Stimulated activated CD4-positive, alpha-beta T cell treated with anti-CD3 and anti-CD28 coated beads, TNF-alpha, amount 100 ng/mL, for 1 hour (primary cell): ENCODE results near the gene IAPP.
"Not testable (repeated sequence)": the region's sequence is repeated elsewhere in the genome, so short reads cannot be mapped to it uniquely, and the experiment has no call there.

Experiments
- DNase-seq, 3 donors: peaks; one replicate each; pipeline ENCODE4 v3.0.0-alpha.2; 2020; ENCODE audit warnings: low read depth in 3 of 3, low spot score in 1 of 3

Gene IAPP

DNA sequence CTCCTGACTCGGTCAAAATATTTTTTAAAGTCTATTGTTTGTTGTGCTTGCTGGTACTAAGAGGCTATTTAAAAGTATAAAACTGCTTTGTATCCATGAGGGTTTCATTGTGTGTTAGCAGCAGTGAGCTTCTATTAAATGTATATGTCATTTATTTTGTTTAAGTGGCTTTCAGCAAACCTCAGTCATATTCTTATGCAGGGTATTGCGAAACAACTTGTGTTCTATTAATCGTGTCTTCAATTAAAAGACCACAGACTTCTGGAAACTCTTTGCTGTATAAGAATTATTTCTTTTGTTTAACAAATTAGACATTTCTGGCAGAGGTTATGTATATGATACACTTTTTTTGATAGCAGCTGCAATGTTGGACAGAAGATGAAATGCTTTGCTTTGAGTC is 6.5 kb downstream of the IAPP start:
- no peak for DNase-seq

DNA sequence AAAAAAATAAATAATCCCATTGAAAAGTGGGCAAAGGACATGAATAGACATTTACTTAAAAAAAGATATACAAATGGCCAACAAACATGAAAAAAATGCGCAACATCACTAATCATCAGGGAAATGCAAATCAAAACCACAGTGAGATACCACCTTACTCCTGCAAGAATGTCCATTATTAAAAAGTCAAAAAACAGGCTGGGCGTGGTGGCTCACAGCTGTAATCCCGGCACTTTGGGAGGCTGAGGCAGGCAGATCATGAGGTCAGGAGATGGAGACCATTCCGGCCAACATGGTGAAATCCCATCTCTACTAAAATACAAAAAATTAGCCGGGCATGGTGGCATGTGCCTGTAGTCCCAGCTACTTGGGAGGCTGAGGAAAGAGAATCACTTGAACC is 8.6 kb downstream of the IAPP start:
- not testable (repeated sequence) for DNase-seq

DNA sequence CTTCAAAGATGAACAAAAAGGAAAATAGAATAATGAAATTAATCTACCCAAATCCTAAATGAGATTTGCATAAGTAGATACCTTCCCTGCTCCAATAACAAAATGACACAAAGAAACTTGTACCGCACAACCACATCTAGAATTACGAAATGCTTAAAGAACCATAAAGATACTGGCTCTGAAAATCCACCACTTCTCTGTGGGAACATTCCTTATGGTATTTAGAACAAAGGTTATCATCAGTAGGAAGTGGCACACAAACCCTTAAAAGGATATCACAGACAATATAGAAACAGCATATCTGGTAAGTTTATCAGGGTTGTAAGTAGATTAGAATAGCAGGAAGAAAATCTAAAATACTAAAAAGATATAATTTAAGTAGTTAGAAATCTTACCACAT is 11.6 kb downstream of the IAPP start:
- no peak for DNase-seq

DNA sequence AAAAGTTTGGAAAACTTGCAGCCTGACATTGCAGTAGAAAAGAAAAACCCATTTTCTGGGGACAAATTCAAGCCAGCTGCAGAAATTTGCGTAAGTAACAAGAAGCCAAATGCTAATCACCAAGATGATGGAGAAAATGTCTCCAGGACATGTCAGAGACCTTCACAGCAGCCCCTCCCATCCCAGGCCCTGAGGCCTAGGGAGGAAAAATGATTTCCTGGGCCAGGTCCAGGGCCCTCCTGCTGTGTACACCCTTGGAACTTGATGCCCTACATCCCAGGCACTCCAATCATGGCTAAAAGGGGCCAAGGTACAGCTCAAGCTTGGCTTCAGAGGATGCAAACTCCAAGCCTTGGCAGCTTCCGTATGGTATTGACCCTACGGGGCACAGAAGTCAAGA is 14.5 kb downstream of the IAPP start:
- DNase-seq, result no peak

DNA sequence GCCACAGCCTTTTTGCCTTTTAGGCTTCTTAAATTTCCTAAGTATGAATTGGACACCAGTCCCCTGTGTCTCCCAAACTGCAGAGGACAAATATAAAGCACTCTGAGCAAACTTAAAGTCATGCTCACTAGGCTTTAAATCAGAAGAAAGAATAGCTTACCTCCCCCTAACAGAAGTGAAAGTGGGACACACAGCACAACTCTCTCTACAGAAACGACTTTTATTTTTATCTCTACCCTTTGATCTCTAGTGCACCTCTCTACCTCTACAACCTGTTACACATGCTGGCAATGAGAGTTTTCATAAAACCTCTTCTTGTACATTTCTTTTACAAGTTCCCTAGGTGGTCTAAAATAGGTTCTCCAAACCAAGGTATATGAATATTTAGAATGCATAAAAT is 19.7 kb downstream of the IAPP start:
- DNase-seq, result no peak

DNA sequence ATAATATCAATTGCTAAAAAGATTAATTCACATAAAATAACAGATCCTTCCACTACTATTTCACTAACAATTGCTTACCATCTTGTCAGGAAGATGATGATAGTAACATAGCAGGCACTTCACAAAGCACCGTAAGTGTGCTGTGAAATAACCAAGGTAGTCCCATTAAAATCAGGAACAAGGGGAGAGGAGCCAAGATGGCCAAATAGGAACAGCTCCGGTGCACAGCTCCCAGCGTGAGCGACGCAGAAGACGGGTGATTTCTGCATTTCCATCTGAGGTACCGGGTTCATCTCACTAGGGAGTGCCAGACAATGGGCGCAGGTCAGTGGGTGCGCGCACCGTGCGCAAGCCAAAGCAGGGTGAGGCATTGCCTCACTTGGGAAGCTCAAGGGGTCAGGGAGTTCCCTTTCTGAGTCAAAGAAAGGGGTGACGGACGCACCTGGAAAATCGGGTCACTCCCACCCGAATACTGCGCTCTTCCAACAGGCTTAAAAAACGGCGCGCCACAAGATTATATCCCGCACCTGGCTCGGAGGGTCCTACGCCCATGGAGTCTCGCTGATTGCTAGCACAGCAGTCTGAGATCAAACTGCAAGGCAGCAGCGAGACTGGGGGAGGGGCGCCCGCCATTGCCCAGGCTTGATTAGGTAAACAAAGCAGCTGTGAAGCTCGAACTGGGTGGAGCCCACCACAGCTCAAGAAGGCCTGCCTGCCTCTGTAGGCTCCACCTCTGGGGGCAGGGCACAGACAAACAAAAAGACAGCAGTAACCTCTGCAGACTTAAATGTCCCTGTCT is 22.3 kb downstream of the IAPP start:
- not testable (repeated sequence) for DNase-seq

DNA sequence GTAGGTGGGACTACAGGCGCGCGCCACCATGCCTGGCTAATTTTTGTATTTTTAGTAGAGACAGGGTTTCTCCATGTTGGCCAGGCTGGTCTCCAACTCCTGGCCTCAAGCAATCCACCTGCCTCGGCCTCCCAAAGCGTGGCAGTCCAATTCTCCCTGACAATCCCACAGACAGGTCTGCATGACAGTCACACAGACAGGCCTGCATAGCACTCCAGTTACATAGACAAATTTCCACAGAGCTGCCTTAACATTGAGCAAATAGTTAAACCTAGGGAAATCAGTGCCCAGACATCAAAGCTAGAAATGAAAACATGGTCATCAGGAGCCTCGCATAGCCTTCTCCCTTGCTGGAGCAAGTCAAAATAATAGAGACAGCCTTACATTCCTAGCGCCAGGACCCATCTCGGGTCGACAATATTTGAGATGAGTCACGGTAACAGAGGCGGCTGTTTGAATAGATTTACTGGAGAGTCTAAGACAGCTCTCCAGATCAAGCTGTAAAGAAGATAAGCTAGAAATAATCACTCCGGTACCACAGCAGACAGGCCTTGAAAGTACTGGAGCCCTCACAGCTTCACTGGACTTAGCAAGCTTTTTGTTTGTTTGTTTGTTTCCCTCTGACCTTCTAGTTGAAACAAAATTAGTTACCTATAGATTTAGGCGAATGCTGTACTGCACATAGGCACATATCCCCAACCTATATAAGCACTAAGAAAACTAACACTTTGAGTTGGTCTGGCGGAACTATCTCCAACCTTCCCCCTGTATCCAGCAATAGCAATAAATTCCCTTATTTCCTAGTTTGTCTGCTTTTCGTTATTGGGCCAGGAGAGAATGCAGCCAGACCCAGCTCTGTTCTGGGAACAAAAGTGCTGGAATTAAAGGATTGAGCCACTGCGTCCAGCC is 40.9 kb downstream of the IAPP start:
- DNase-seq, result no peak

DNA sequence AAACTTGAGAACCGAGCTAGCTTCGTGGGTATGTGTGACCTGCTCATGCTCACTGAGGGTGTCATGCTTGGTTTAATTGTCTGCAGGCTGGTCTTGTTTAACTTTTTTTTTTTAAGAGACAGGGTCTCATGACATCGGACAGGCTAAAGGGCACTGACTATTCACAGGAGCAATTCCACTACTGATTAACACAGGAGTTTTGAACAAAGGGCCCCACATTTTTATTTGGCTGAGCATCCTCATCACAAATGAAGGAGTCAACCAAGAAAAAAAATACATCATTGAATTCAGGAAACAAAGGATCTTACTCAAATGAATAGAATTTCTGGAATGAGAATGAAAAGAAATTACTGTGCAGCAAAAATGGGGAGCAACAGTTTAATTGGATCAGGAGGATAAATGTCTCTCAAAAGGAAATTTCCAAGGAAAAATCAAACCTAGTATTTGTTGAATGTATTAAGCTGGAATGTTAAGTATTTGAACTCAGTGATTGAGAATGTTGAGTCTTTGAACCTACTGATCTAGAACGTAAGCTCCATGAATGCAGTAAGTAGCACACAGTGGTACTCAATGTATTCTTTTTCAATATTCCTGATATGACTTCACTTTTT is 43.9 kb downstream of the IAPP start:
- no peak for DNase-seq

DNA sequence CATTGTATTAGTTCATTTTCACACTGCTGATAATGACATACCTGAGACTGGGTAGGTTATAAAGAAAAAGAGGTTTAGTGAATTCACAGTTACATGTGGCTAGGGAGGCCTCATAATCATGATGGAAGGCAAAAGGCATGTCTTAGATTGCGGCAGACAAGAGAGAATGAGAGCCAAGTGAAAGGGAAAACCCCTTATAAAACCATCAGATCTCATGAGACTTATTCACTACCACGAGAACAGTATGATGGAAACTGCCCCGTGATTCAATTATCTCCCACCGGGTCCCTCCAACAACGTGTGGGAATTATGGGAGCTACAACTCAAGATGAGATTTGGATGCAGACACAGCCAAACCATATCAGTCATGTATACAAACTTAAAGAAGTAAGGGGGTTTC is 45.7 kb downstream of the IAPP start:
- DNase-seq, result not testable (repeated sequence)

DNA sequence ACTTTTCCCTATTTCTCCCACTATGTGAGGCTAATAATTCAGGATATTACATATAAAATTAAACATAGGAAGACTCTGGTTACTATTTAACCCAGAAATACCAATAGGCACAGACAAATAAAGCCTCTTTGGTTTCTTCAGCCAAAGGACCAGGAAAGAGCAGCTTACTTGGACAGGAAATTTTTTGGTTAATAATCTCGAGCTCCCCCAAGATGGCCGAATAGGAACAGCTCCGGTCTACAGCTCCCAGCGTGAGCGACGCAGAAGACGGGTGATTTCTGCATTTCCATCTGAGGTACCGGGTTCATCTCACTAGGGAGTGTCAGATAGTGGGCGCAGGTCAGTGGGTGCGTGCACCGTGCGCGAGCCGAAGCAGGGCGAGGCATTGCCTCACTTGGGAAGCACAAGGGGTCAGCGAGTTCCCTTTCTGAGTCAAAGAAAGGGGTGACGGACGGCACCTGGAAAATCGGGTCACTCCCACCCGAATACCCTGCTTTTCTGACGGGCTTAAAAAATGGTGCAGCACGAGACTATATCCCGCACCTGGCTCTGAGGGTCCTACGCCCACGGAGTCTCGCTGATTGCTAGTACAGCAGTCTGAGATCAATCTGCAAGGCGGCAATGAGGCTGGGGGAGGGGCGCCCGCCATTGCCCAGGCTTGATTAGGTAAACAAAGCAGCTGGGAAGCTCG is 46.5 kb downstream of the IAPP start:
- DNase-seq, result not testable (repeated sequence)

DNA sequence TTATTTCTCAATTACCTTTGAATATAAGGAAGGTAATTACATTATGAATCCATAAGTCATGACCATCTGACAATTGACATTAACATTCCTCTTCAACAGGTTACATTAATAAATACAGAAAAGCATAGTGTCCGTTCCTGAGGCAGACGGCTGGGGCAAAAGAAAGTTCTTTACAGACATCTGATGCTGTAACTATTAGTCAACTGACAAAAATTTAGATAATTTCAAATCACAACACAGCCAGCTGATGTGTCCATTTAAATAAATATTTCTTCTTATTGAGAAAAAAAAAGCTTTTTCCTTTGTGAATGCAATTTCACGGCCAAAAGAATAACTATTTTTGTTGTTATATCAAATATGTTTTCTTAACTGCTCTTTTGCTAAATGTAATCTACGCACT is 55.5 kb downstream of the IAPP start:
- no peak for DNase-seq
